NT2/D1 (cell line): ENCODE results near the gene SELPLG.

Source experiments
- DNase-seq: peaks from one replicate; pipeline ENCODE4 v3.0.0-alpha.2; 2011; ENCODE audit warnings: low read depth, low spot score
- H3K27me3 ChIP-seq: 2 replicates; pipeline ENCODE4 v1.6.0; 2011; ENCODE audit warnings: mild to moderate bottlenecking; ENCODE audit not compliant: insufficient read length, insufficient read depth
- H3K36me3 ChIP-seq: 2 replicates; pipeline ENCODE4 v1.6.1; 2011; ENCODE audit warnings: mild to moderate bottlenecking, low read length, mixed read lengths; ENCODE audit not compliant: insufficient read depth, insufficient read length
- H3K4me1 ChIP-seq: 2 replicates; pipeline ENCODE4 v1.5.1; 2011; ENCODE audit not compliant: insufficient read depth, insufficient read length
- H3K4me3 ChIP-seq: 2 replicates; pipeline ENCODE4 v1.5.1; 2011; ENCODE audit warnings: low read depth; ENCODE audit not compliant: insufficient read length
- H3K9ac ChIP-seq: 2 replicates; pipeline ENCODE4 v1.6.0; 2011; ENCODE audit warnings: low read depth; ENCODE audit not compliant: insufficient read length
- H3K9me3 ChIP-seq: 2 replicates; pipeline ENCODE4 v1.5.1; 2011; ENCODE audit warnings: mild to moderate bottlenecking, low read length; ENCODE audit not compliant: insufficient read depth
- SUZ12 ChIP-seq: IDR thresholded peaks from 2 replicates; pipeline ENCODE4 v1.6.1; 2011; ENCODE audit not compliant: insufficient read length, insufficient read depth; ENCODE audit errors: extremely low read depth
- YY1 ChIP-seq: IDR thresholded peaks from 2 replicates; pipeline ENCODE4 v1.6.1; 2011; ENCODE audit not compliant: insufficient read length, insufficient read depth
- ZNF274 ChIP-seq: IDR thresholded peaks from 2 replicates; pipeline ENCODE4 v1.6.1; 2011; ENCODE audit warnings: mild to moderate bottlenecking, low read depth, low read length

Gene SELPLG

GRCh38 chr12:108672054-108672453 lies 38.4 kb upstream of the SELPLG start:
- TF ChIP-seq ZNF274 (no peak), YY1 (no peak), SUZ12 (no peak)

GRCh38 chr12:108671110-108671509 lies 37.4 kb upstream of the SELPLG start:
- H3K4me3 ChIP-seq = no peak overlapping the region
- H3K9me3 ChIP-seq = no peaks in the 10 kb centered on the region
- no peak for TF ChIP-seq SUZ12
- TF ChIP-seq YY1 = no peak
- no peak for TF ChIP-seq ZNF274
- DNase-seq = no peak
- H3K36me3 ChIP-seq = peaks cover 24% of the 10 kb centered on the region
- no peaks in the 10 kb centered on the region for H3K4me1 ChIP-seq
- no peak overlapping the region for H3K9ac ChIP-seq
- no peaks in the 10 kb centered on the region for H3K27me3 ChIP-seq

More at GRCh38 chr12:108672054-108672453, 38.4 kb upstream of the SELPLG start:
- H3K4me1 ChIP-seq = no peaks in the 10 kb centered on the region
- DNase-seq = no peak
- no peaks in the 10 kb centered on the region for H3K27me3 ChIP-seq
- no peak overlapping the region for H3K9ac ChIP-seq
- peaks cover 28% of the 10 kb centered on the region for H3K36me3 ChIP-seq
- H3K4me3 ChIP-seq = no peak overlapping the region
- H3K9me3 ChIP-seq = no peaks in the 10 kb centered on the region

DNA sequence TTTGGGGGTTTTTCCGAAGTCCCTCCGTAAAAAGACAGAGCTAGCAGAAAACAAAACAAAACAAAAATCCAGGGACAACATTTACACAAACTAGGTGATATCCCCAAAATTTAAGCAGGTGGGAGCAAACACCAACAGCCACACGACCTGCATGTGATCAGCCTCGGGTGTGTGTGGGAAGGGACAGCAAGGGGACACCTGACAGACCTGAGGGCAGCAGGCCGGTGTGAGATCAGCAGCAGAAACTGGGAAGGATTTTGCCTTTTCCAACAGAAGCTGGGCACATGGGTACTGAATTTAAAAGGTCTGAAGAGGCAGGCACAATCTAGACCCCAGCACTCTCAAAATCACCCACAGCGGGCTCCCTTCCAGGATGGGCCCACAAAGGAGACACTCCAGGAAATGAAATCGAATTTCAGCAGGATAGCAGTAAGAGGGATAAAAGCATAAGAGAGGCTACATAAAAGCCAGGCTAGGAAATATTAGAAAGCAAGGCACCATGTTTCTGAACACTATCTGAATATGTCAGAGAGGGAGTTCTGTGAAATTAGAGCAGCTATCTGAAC lies 36.5 kb upstream of the SELPLG start:
- TF ChIP-seq SUZ12 (no peak), ZNF274 (no peak), YY1 (no peak)
- no peaks in the 10 kb centered on the region for H3K27me3 ChIP-seq
- H3K4me1 ChIP-seq = no peaks in the 10 kb centered on the region
- H3K9ac ChIP-seq = no peak overlapping the region
- no peaks in the 10 kb centered on the region for H3K9me3 ChIP-seq
- DNase-seq = no peak
- no peak overlapping the region for H3K4me3 ChIP-seq
- H3K36me3 ChIP-seq = peaks cover 27% of the 10 kb centered on the region

GRCh38 chr12:108668542-108668941 lies 34.8 kb upstream of the SELPLG start:
- no peaks in the 10 kb centered on the region for H3K27me3 ChIP-seq
- TF ChIP-seq YY1 (no peak), SUZ12 (no peak), ZNF274 (no peak)
- H3K36me3 ChIP-seq = peaks cover 14% of the 10 kb centered on the region
- no peak for DNase-seq
- H3K9ac ChIP-seq = no peak overlapping the region
- no peaks in the 10 kb centered on the region for H3K9me3 ChIP-seq
- no peaks in the 10 kb centered on the region for H3K4me1 ChIP-seq
- no peak overlapping the region for H3K4me3 ChIP-seq

- DNase-seq = no peak
- no peak overlapping the region for H3K9ac ChIP-seq
- no peaks in the 10 kb centered on the region for H3K4me1 ChIP-seq
- no peaks in the 10 kb centered on the region for H3K9me3 ChIP-seq
- H3K36me3 ChIP-seq = peaks cover 19% of the 10 kb centered on the region
- H3K4me3 ChIP-seq = no peak overlapping the region
- no peaks in the 10 kb centered on the region for H3K27me3 ChIP-seq
- TF ChIP-seq SUZ12 = no peak
- no peak for TF ChIP-seq YY1
- no peak for TF ChIP-seq ZNF274
Observed at GRCh38 chr12:108668063-108668462, 34.4 kb upstream of the SELPLG start.

DNA sequence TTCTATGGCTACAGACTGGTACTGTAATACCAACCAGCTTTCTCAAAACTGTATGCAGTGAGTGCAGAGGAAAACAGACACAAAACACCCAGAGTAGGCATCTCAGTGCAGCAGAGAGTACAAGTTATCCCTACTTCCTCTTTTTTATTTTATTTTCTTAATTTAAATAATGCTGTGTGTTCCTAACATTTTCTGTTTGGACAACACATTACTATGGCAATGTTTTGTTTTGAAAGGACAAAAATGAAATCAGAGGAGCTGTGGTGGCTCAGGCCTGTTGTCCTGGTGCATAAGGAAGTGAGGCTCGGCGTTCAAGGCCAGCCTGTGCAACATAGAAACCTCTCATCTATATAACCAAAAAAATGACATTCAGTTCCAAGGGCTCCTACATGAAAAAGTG lies 33.7 kb upstream of the SELPLG start:
- no peak overlapping the region for H3K4me3 ChIP-seq
- H3K9me3 ChIP-seq = no peaks in the 10 kb centered on the region
- no peaks in the 10 kb centered on the region for H3K4me1 ChIP-seq
- TF ChIP-seq YY1 (no peak), SUZ12 (no peak), ZNF274 (no peak)
- no peaks in the 10 kb centered on the region for H3K27me3 ChIP-seq
- H3K9ac ChIP-seq = no peak overlapping the region
- H3K36me3 ChIP-seq = peaks cover 14% of the 10 kb centered on the region
- DNase-seq = no peak

GRCh38 chr12:108666401-108666881 lies 32.7 kb upstream of the SELPLG start:
- Histone ChIP-seq H3K27me3 (no peaks in the 10 kb centered on the region), H3K4me1 (no peaks in the 10 kb centered on the region), H3K36me3 (peaks cover 18% of the 10 kb centered on the region), H3K9me3 (no peaks in the 10 kb centered on the region), H3K9ac (no peak overlapping the region), H3K4me3 (no peak overlapping the region)
- TF ChIP-seq ZNF274 (no peak), YY1 (no peak), SUZ12 (no peak)
- no peak for DNase-seq
